OCI-LY3 (cell line): ENCODE measurements around the gene NRP2.

Experiments
- H2AFZ ChIP-seq: fragments of 200-600, 300-600 bp; shearing (Covaris generic); 2 replicates; pipeline ENCODE4 v1.6.0; 2014; ENCODE audit warnings: antibody characterized with exemption, low read depth, low read length
- H3K27ac ChIP-seq: fragments of 200-600, 300-600 bp; sonication (generic); 2 replicates; pipeline ENCODE4 v1.5.1; 2014; ENCODE audit warnings: mild to moderate bottlenecking, low read length, moderate library complexity, mixed read lengths
- H3K27me3 ChIP-seq: fragments of 200-600, 300-600 bp; sonication (generic); 2 replicates; pipeline ENCODE4 v1.6.1; 2014; ENCODE audit warnings: low read depth, low read length, mixed read lengths
- H3K36me3 ChIP-seq: fragments of 200-600, 300-600 bp; sonication (generic); replicated peaks from 2 replicates; pipeline ENCODE3; 2014; ENCODE audit warnings: low read depth, low read length, mixed read lengths
- H3K4me1 ChIP-seq: fragments of 300-600, 200-600 bp; sonication (generic); 2 replicates; pipeline ENCODE4 v1.6.1; 2014; ENCODE audit warnings: low read length, mixed read lengths
- H3K4me2 ChIP-seq: fragments of 200-600, 300-600 bp; sonication (generic); 2 replicates; pipeline ENCODE4 v1.6.1; 2014; ENCODE audit warnings: low read length, mixed read lengths
- H3K4me3 ChIP-seq: fragments of 300-600, 200-600 bp; sonication (generic); 2 replicates; pipeline ENCODE4 v1.5.1; 2014; ENCODE audit warnings: antibody characterized with exemption, mild to moderate bottlenecking, low read length, moderate library complexity
- H3K79me2 ChIP-seq: fragments of 300-600, 200-600 bp; shearing (Covaris generic); 2 replicates; pipeline ENCODE4 v1.6.1; 2014; ENCODE audit warnings: mild to moderate bottlenecking, low read length, mixed read lengths
- H3K9ac ChIP-seq: fragments of 300-600, 200-600 bp; shearing (Covaris generic); 2 replicates; pipeline ENCODE4 v1.6.0; 2014; ENCODE audit warnings: mild to moderate bottlenecking, low read length, moderate library complexity
- H3K9me3 ChIP-seq: fragments of 200-600, 300-600 bp; shearing (Covaris generic); 2 replicates; pipeline ENCODE4 v1.6.1; 2014; ENCODE audit warnings: low read length, mixed read lengths; ENCODE audit not compliant: insufficient read depth
- H4K20me1 ChIP-seq: fragments of 200-600, 300-600 bp; sonication (generic); 2 replicates; pipeline ENCODE4 v1.6.1; 2016; ENCODE audit warnings: low read length, mixed read lengths; ENCODE audit not compliant: insufficient read depth
- EZH2phosphoT487 ChIP-seq: fragments of 200-600 bp; shearing (Covaris generic); IDR thresholded peaks from 2 replicates; pipeline ENCODE4 v1.6.1; 2018; ENCODE audit warnings: antibody characterized with exemption, mixed run types, low read depth
- TF ChIP-seq, protein P1 (sequence below): fragments of 200-600, 300-600 bp; sonication (generic); IDR thresholded peaks from 2 replicates; pipeline ENCODE4 v1.5.1; 2014; ENCODE audit warnings: antibody characterized with exemption, low read length, low read depth

NRP2 gene, protein sequence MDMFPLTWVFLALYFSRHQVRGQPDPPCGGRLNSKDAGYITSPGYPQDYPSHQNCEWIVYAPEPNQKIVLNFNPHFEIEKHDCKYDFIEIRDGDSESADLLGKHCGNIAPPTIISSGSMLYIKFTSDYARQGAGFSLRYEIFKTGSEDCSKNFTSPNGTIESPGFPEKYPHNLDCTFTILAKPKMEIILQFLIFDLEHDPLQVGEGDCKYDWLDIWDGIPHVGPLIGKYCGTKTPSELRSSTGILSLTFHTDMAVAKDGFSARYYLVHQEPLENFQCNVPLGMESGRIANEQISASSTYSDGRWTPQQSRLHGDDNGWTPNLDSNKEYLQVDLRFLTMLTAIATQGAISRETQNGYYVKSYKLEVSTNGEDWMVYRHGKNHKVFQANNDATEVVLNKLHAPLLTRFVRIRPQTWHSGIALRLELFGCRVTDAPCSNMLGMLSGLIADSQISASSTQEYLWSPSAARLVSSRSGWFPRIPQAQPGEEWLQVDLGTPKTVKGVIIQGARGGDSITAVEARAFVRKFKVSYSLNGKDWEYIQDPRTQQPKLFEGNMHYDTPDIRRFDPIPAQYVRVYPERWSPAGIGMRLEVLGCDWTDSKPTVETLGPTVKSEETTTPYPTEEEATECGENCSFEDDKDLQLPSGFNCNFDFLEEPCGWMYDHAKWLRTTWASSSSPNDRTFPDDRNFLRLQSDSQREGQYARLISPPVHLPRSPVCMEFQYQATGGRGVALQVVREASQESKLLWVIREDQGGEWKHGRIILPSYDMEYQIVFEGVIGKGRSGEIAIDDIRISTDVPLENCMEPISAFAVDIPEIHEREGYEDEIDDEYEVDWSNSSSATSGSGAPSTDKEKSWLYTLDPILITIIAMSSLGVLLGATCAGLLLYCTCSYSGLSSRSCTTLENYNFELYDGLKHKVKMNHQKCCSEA

DNA sequence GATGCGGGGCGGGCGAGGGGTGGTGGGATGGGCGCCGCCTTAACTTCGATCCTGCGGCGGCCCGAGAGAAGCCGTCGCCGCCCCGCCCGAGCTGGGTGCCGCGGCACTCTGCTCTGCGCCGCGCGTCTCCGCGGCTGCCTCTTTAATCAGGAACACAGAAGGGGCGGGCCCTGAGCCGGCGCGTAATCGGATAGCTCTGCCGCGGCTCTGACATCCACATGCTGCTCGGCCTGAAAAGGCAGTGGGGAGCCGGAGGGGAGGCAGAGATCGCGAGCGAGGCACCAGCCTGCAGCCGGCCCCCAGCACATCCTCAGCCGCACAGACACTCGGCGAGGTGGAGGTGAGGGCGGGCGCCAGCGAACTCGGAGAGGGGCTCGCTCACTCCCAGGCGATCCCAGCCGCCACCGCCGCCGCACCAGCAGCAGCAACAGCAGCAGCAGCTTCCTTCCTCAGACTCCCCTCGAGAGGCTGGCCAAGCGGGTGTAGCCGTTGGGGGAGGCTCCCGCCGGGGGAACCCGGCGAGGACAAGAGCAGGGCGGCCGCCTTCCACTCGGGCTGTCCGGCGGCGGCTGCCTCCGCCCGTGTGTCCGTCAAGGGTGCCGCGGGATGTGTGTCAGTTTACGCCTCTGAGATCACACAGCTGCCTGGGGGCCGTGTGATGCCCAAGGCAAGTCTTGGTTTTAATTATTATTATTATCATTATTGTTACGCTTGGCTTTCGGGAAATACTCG, at the start of gene NRP2:
NRP2 (plus strand) TSS at position 263 of the 732 bp plus-strand sequence. CDS start 790 bp downstream, outside the sequence.
- Histone ChIP-seq H3K4me1 (peaks cover 19% of the 10 kb centered on the region), H3K27me3 (peaks cover 42% of the 10 kb centered on the region), H3K4me2 (peak within 1 kb of the TSS; percentile 95), H3K9ac (peak within 1 kb of the TSS; percentile 53; the same call in 1 of the 2 replicates), H3K36me3 (no peaks in the 10 kb centered on the region), H2AFZ (peak within 1 kb of the TSS; percentile 49; the same call in 1 of the 2 replicates), H3K4me3 (peak within 1 kb of the TSS; percentile 85), H3K79me2 (no peaks in the 10 kb centered on the region), H4K20me1 (no peaks in the 10 kb centered on the region), H3K9me3 (no peaks in the 10 kb centered on the region), H3K27ac (no peak within 1 kb of the TSS)
- TF ChIP-seq, protein P1, sequence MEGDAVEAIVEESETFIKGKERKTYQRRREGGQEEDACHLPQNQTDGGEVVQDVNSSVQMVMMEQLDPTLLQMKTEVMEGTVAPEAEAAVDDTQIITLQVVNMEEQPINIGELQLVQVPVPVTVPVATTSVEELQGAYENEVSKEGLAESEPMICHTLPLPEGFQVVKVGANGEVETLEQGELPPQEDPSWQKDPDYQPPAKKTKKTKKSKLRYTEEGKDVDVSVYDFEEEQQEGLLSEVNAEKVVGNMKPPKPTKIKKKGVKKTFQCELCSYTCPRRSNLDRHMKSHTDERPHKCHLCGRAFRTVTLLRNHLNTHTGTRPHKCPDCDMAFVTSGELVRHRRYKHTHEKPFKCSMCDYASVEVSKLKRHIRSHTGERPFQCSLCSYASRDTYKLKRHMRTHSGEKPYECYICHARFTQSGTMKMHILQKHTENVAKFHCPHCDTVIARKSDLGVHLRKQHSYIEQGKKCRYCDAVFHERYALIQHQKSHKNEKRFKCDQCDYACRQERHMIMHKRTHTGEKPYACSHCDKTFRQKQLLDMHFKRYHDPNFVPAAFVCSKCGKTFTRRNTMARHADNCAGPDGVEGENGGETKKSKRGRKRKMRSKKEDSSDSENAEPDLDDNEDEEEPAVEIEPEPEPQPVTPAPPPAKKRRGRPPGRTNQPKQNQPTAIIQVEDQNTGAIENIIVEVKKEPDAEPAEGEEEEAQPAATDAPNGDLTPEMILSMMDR: no peak
- TF ChIP-seq EZH2phosphoT487: no peak

DNA sequence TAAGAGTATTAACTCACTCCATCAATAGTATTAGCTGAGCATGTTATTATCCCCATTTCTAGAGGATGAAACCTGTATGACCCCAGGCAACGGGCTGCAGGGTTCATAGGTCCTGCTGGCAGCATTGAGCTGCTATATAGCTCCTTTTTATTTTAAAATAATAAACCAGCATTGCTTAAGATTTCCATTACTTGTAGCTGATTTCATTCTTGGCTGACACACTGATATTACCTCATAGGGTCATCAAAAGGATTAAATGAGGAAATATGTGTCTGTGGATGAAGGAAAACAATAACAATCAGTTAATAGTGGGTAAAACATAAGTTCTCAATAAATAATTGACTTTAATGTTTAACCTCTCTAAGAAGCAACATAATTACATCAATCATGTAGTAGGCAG, 48.3 kb upstream of the NRP2 start:
- H3K27ac ChIP-seq: no peak overlapping the region
- no peak overlapping the region for H3K4me3 ChIP-seq
- H4K20me1 ChIP-seq: no peaks in the 10 kb centered on the region
- H3K27me3 ChIP-seq: peaks cover 15% of the 10 kb centered on the region; the same call in 1 of the 2 replicates
- no peak overlapping the region for H3K4me2 ChIP-seq
- no peaks in the 10 kb centered on the region for H3K36me3 ChIP-seq
- no peaks in the 10 kb centered on the region for H3K9me3 ChIP-seq
- no peaks in the 10 kb centered on the region for H3K79me2 ChIP-seq
- H2AFZ ChIP-seq: no peak overlapping the region
- no peak overlapping the region for H3K9ac ChIP-seq
- H3K4me1 ChIP-seq: no peaks in the 10 kb centered on the region
- TF ChIP-seq, protein P1: no peak
- no peak for TF ChIP-seq EZH2phosphoT487

DNA sequence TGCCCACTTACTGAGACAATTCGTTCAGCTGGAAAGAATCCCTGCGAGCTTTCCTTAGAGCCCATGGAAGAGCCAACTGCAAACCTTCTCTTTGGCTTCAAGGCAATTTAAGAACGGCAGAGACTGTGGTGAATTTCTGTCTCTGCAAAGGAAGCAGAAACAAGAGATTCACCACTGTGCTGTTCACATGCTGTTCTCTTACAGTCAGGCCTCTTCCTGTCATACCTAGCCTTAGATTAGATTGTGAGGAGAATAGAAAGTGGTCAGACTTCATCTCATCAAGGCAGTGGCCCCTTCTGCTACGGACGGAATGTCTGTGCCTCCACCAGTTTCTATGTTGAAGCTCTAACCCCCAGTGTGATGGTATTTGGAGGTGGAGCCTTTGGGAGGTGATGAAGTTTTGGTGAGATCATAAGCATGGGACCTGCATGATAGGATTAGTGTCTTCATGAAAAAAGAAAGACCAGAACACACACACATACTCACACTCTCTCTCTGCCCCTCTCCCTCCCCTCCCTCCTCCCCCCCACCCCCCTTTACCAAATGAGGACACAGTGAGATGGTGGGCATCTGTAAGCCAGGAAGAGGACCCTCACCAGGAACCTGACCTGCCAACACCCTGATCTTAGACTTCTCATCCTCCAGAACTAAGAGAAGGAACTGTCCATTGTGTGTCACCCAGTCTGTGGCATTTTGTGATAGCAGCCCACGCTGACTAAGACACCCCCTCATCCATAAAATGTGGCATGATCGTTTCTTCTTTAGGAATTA, 45.6 kb upstream of the NRP2 start:
- Histone ChIP-seq H4K20me1 (no peaks in the 10 kb centered on the region), H3K4me1 (peaks cover 11% of the 10 kb centered on the region), H3K27ac (no peak overlapping the region), H3K9ac (no peak overlapping the region), H3K4me2 (no peak overlapping the region), H3K9me3 (0 out of 2 replicates have a peak, but pooled peaks cover 6% of the 10 kb centered on the region), H2AFZ (no peak overlapping the region), H3K4me3 (no peak overlapping the region), H3K27me3 (peaks cover 25% of the 10 kb centered on the region; the same call in 1 of the 2 replicates), H3K36me3 (peaks cover 3% of the 10 kb centered on the region), H3K79me2 (no peaks in the 10 kb centered on the region)
- TF ChIP-seq, protein P1: no peak
- TF ChIP-seq EZH2phosphoT487: no peak
